Naive thymus-derived CD8-positive, alpha-beta T cell (primary cell): ENCODE results near the gene CPED1. TPM values are rescaled to one million over a fixed set of nuclear protein-coding genes. Genes with fewer than 3 reads are reported as not detected.
"Not testable (repeated sequence)": the region's sequence is repeated elsewhere in the genome, so short reads cannot be mapped to it uniquely, and the experiment has no call there.

Experiments
- ATAC-seq, 2 donors: fragments of 150-1000 bp; cut with Tn5 transposase in 1 of 2; sonication (Bioruptor Pico), chemical (Tn5 transposase) in 1 of 2; 1 replicate in 1 of 2; 2 replicates in 1 of 2; pipeline ENCODE4 v1.10.0; 2021; ENCODE audit warnings: mild to moderate bottlenecking in 2 of 2, moderate library complexity in 2 of 2
- POLR2A ChIA-PET: fragments of 350-600 bp; sonication (Branson Sonifier 250); formaldehyde crosslinking; loops from one replicate; lab custom pipeline; 2021; ENCODE audit warnings: antibody characterized with exemption; lab: Charles Lee
- DNase-seq, 10 donors: peaks; one replicate each; pipeline versions ENCODE4 v3.0.0 to v3.0.0-alpha.2; 2020 to 2022
- H3K27ac Mint-ChIP-seq, 10 donors: one replicate each; pipeline ENCODE4 v1.8.0; 2020 to 2022; ENCODE audit warnings: mild to moderate bottlenecking in 10 of 10, mixed read lengths in 10 of 10, moderate library complexity in 4 of 10, inconsistent platforms in 1 of 10
- H3K27me3 Mint-ChIP-seq, 5 donors: one replicate each; pipeline ENCODE4 v1.8.0; 2021 to 2022; ENCODE audit warnings: mixed read lengths in 5 of 5
- H3K36me3 Mint-ChIP-seq, 3 donors: one replicate each; pipeline ENCODE4 v1.8.0; 2020 to 2022; ENCODE audit warnings: mixed read lengths in 3 of 3, mild to moderate bottlenecking in 2 of 3, inconsistent platforms in 1 of 3
- H3K4me1 Mint-ChIP-seq, 4 donors: one replicate each; pipeline ENCODE4 v1.8.0; 2021 to 2022; ENCODE audit warnings: mixed read lengths in 4 of 4
- H3K4me3 Mint-ChIP-seq, 10 donors: one replicate each; pipeline ENCODE4 v1.8.0; 2020 to 2022; ENCODE audit warnings: mild to moderate bottlenecking in 10 of 10, mixed read lengths in 10 of 10, moderate library complexity in 6 of 10, inconsistent platforms in 1 of 10
- H3K9me3 Mint-ChIP-seq, 9 donors: one replicate each; pipeline ENCODE4 v1.8.0; 2020 to 2022; ENCODE audit warnings: mixed read lengths in 9 of 9, mild to moderate bottlenecking in 3 of 9, inconsistent platforms in 1 of 9, moderate library complexity in 1 of 9
- polyA plus RNA-seq, 3 donors: library from polyadenylated mRNA; unstranded; fragments of 300-500 nt; fragmentation: Illumina TruSeq; gene quantifications; one replicate each; pipeline ENCODE4 v1.2.3, GENCODE V29; 2021
- total RNA-seq, 8 experiments: library from RNA in 2 of 8; stranded (reverse) in 2 of 8; gene quantifications; one replicate each; pipeline ENCODE4 v1.2.3 and lab custom pipeline; 2021 to 2026

Gene CPED1
- total and polyA plus RNA-seq, 5 experiments from 2014 or later = not detected

- Mint-ChIP-seq H3K4me1 (no peaks in the 10 kb centered on the region), H3K27ac (no peak overlapping the region), H3K27me3 (peaks cover 0 to 3% (median 0%) of the 10 kb centered on the region in 5 donors), H3K36me3 (peaks cover 0 to 8% (median 0%) of the 10 kb centered on the region in 3 donors), H3K4me3 (no peak overlapping the region), H3K9me3 (peaks cover 3 to 20% (median 10%) of the 10 kb centered on the region in 9 donors)
- no peak for ATAC-seq
- POLR2A ChIA-PET = no interaction called here
- no peak for DNase-seq
Observed at GRCh38 chr7:121219026-121219425, 230.5 kb downstream of the CPED1 start.

GRCh38 chr7:121221108-121221507, 232.6 kb downstream of the CPED1 start:
- Mint-ChIP-seq H3K27me3 (peaks cover 0 to 11% (median 0%) of the 10 kb centered on the region in 5 donors), H3K9me3 (peaks cover 3 to 24% (median 12%) of the 10 kb centered on the region in 9 donors)
- POLR2A ChIA-PET, H3K27ac Mint-ChIP-seq, ATAC-seq, H3K4me1 Mint-ChIP-seq, H3K4me3 Mint-ChIP-seq, DNase-seq, H3K36me3 Mint-ChIP-seq: not testable (repeated sequence)

GRCh38 chr7:121228779-121229178, 240.3 kb downstream of the CPED1 start:
- POLR2A ChIA-PET = no interaction called here

GRCh38 chr7:121235201-121235600, 246.7 kb downstream of the CPED1 start:
- H3K36me3 Mint-ChIP-seq = no peaks in the 10 kb centered on the region
- H3K4me3 Mint-ChIP-seq = no peak overlapping the region
- ATAC-seq (no peak), DNase-seq (no peak)
- no peaks in the 10 kb centered on the region for H3K9me3 Mint-ChIP-seq
- H3K4me1 Mint-ChIP-seq = no peaks in the 10 kb centered on the region
- no peak overlapping the region for H3K27ac Mint-ChIP-seq
- H3K27me3 Mint-ChIP-seq = peaks cover 0 to 18% (median 2%) of the 10 kb centered on the region in 5 donors
- POLR2A ChIA-PET = no interaction called here

More at GRCh38 chr7:121228779-121229178, 240.3 kb downstream of the CPED1 start:
- Mint-ChIP-seq H3K9me3 (peaks cover 0 to 9% (median 0%) of the 10 kb centered on the region in 9 donors), H3K27me3 (peaks cover 0 to 28% (median 13%) of the 10 kb centered on the region in 5 donors), H3K27ac (no peak overlapping the region), H3K4me3 (no peak overlapping the region), H3K4me1 (no peaks in the 10 kb centered on the region), H3K36me3 (no peaks in the 10 kb centered on the region)
- no peak for DNase-seq
- ATAC-seq = no peak

GRCh38 chr7:121237601-121238000, 249.1 kb downstream of the CPED1 start:
- peaks cover 0 to 2% (median 0%) of the 10 kb centered on the region in 5 donors for H3K27me3 Mint-ChIP-seq
- no peak overlapping the region for H3K4me3 Mint-ChIP-seq
- ATAC-seq (no peak), DNase-seq (no peak)
- H3K4me1 Mint-ChIP-seq = no peaks in the 10 kb centered on the region
- no peak overlapping the region for H3K27ac Mint-ChIP-seq
- POLR2A ChIA-PET = no interaction called here
- no peaks in the 10 kb centered on the region for H3K36me3 Mint-ChIP-seq
- H3K9me3 Mint-ChIP-seq = no peaks in the 10 kb centered on the region

- H3K27ac Mint-ChIP-seq = no peak overlapping the region
- no peak overlapping the region for H3K4me3 Mint-ChIP-seq
- ATAC-seq (no peak), DNase-seq (no peak)
- peaks cover 0 to 10% (median 0%) of the 10 kb centered on the region in 4 donors for H3K4me1 Mint-ChIP-seq
- POLR2A ChIA-PET = no interaction called here
- peaks cover 0 to 15% (median under 1%) of the 10 kb centered on the region in 3 donors for H3K36me3 Mint-ChIP-seq
- peaks cover 1 to 24% (median 15%) of the 10 kb centered on the region in 9 donors for H3K9me3 Mint-ChIP-seq
- peaks cover 0 to 10% (median 4%) of the 10 kb centered on the region in 5 donors for H3K27me3 Mint-ChIP-seq
Observed at GRCh38 chr7:121244120-121244870, 255.8 kb downstream of the CPED1 start.

- POLR2A ChIA-PET, ATAC-seq, H3K4me3 Mint-ChIP-seq, H3K27me3 Mint-ChIP-seq, DNase-seq, H3K4me1 Mint-ChIP-seq, H3K27ac Mint-ChIP-seq: not testable (repeated sequence)
- Mint-ChIP-seq H3K9me3 (peaks cover 4 to 34% (median 22%) of the 10 kb centered on the region in 9 donors), H3K36me3 (peaks cover 0 to 21% (median 2%) of the 10 kb centered on the region in 3 donors)
Observed at GRCh38 chr7:121251367-121251766, 262.9 kb downstream of the CPED1 start.

- H3K27ac Mint-ChIP-seq, H3K4me3 Mint-ChIP-seq, DNase-seq, POLR2A ChIA-PET, H3K4me1 Mint-ChIP-seq, H3K27me3 Mint-ChIP-seq, ATAC-seq: not testable (repeated sequence)
- Mint-ChIP-seq H3K9me3 (peaks cover 2 to 27% (median 14%) of the 10 kb centered on the region in 9 donors), H3K36me3 (peaks cover 0 to 15% (median 2%) of the 10 kb centered on the region in 3 donors)
Observed at GRCh38 chr7:121252523-121253235, 264.2 kb downstream of the CPED1 start.

GRCh38 chr7:121259826-121260225, 271.3 kb downstream of the CPED1 start:
- DNase-seq (no peak), ATAC-seq (no peak)
- POLR2A ChIA-PET = no interaction called here
- Mint-ChIP-seq H3K27ac (no peak overlapping the region), H3K4me3 (no peak overlapping the region), H3K36me3 (no peaks in the 10 kb centered on the region), H3K4me1 (no peaks in the 10 kb centered on the region), H3K9me3 (peaks cover 0 to under 1% (median 0%) of the 10 kb centered on the region in 9 donors), H3K27me3 (peaks cover 0 to 5% (median under 1%) of the 10 kb centered on the region in 5 donors)

- no peak overlapping the region for H3K27ac Mint-ChIP-seq
- ATAC-seq (no peak), DNase-seq (no peak)
- POLR2A ChIA-PET = no interaction called here
- H3K9me3 Mint-ChIP-seq = no peaks in the 10 kb centered on the region
- no peak overlapping the region for H3K4me3 Mint-ChIP-seq
- no peaks in the 10 kb centered on the region for H3K36me3 Mint-ChIP-seq
- no peaks in the 10 kb centered on the region for H3K4me1 Mint-ChIP-seq
- peaks cover 0 to 11% (median 2%) of the 10 kb centered on the region in 5 donors for H3K27me3 Mint-ChIP-seq
Observed at GRCh38 chr7:121261207-121261884, 272.8 kb downstream of the CPED1 start.

- Mint-ChIP-seq H3K9me3 (no peaks in the 10 kb centered on the region), H3K27ac (no peak overlapping the region), H3K4me1 (no peaks in the 10 kb centered on the region), H3K36me3 (no peaks in the 10 kb centered on the region), H3K4me3 (no peak overlapping the region), H3K27me3 (peaks cover 0 to 11% (median 2%) of the 10 kb centered on the region in 5 donors)
- ATAC-seq = no peak
- POLR2A ChIA-PET = no interaction called here
- DNase-seq = no peak
Observed at GRCh38 chr7:121262221-121262620, 273.7 kb downstream of the CPED1 start.

GRCh38 chr7:121262969-121263368, 274.5 kb downstream of the CPED1 start:
- ATAC-seq = no peak
- no peaks in the 10 kb centered on the region for H3K9me3 Mint-ChIP-seq
- no peak overlapping the region for H3K27ac Mint-ChIP-seq
- POLR2A ChIA-PET = interaction anchor here (0.5 kb wide), 1 partner anchor 313 kb away, joined by 3 read pairs; the partner anchor contains the start of gene ING3
- H3K4me3 Mint-ChIP-seq = no peak overlapping the region
- peaks cover 0 to 11% (median 2%) of the 10 kb centered on the region in 5 donors for H3K27me3 Mint-ChIP-seq
- no peaks in the 10 kb centered on the region for H3K4me1 Mint-ChIP-seq
- H3K36me3 Mint-ChIP-seq = no peaks in the 10 kb centered on the region
- no peak for DNase-seq
